ENCODE measurements around the gene KCNJ15.

DNA sequence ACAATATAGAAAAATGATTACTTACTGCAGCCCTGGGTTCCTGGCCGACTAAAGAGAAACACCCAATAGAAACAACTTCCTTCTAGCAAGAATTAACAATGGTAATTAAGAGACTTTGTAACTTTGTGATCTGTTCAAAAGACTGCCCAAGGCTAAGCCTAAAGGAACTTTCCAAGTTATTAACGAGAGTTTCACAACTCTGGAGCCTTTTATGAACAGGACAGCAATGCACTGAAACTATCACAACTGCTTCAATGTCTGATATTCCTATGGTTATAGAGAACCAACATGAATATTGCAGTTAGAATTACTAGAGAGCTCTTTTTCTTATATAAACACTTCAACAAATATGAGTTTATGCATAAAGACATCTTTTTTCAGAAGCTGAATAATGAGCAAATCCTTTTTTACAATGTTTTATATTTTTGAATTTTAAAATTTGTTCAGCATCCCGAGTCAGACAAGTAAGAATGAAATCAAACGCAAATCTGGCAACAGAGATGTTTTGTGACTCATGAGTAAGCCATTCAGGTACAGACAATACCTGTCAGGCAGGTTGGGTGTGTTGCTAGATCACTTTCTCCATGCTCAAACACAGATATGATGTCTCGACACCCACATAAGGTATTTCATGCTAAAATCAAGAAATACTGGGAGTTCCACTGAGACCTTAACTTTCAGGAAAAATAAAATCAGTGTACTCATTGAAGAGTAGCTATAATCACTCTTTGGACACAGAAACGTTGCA is 22.2 kb upstream of the KCNJ15 start:
- TF ChIP-seq EZH2 (IDR thresholded peaks at IDR 0.05; ENCODE audit: insufficient read depth, poor library complexity, severe bottlenecking) (no peak), EZH2phosphoT487 (IDR thresholded peaks at IDR 0.05; ENCODE audit: insufficient read depth, low read depth) (no peak)
